ENCODE measurements around the gene PTGFRN.

The PTGFRN gene

GRCh38 chr1:116913941-116914340 lies 4.2 kb downstream of the PTGFRN start:
- TF ChIP-seq CTCF (IDR thresholded peaks at IDR 0.05) (no peak), ZFX (IDR thresholded peaks at IDR 0.05; ENCODE audit: borderline replicate concordance) (no peak)
- no peak overlapping the region for H3K27ac ChIP-seq

GRCh38 chr1:116914667-116915066 lies 5.0 kb downstream of the PTGFRN start:
- no peak overlapping the region for H3K27ac ChIP-seq
- TF ChIP-seq CTCF (IDR thresholded peaks at IDR 0.05) (no peak), ZFX (IDR thresholded peaks at IDR 0.05; ENCODE audit: borderline replicate concordance) (no peak)

GRCh38 chr1:116915086-116915661 lies 5.5 kb downstream of the PTGFRN start:
- TF ChIP-seq CTCF (IDR thresholded peaks at IDR 0.05), result no peak
- no peak for TF ChIP-seq ZFX (IDR thresholded peaks at IDR 0.05; ENCODE audit: borderline replicate concordance)
- no peak overlapping the region for H3K27ac ChIP-seq

- TF ChIP-seq CTCF (IDR thresholded peaks at IDR 0.05), result no peak
- TF ChIP-seq ZFX (IDR thresholded peaks at IDR 0.05; ENCODE audit: borderline replicate concordance), result no peak
- H3K27ac ChIP-seq, result no peak overlapping the region
Observed at GRCh38 chr1:116916002-116916401, 6.3 kb downstream of the PTGFRN start.

GRCh38 chr1:116916533-116917445 lies 7.1 kb downstream of the PTGFRN start:
- TF ChIP-seq ZFX (IDR thresholded peaks at IDR 0.05; ENCODE audit: borderline replicate concordance) (no peak), CTCF (IDR thresholded peaks at IDR 0.05) (no peak)
- no peak overlapping the region for H3K27ac ChIP-seq

GRCh38 chr1:116918714-116919357 lies 9.1 kb downstream of the PTGFRN start:
- TF ChIP-seq CTCF (IDR thresholded peaks at IDR 0.05) (no peak), ZFX (IDR thresholded peaks at IDR 0.05; ENCODE audit: borderline replicate concordance) (no peak)
- H3K27ac ChIP-seq, result no peak overlapping the region

All from 22Rv1 (cell line).